Stromal cell of bone marrow (primary cell): ENCODE measurements around the gene C11orf87.

Source experiments
- DNase-seq: peaks from one replicate; pipeline ENCODE4 v3.0.0-alpha.2; 2012; ENCODE audit warnings: low read depth

Gene C11orf87

GRCh38 chr11:109421981-109422869 is at the start of gene C11orf87:
TSS of gene C11orf87 (plus strand) at chr11:109422190. CDS start at chr11:109423634, 1,444 bp downstream.
- no peak for DNase-seq

- DNase-seq, result no peak
Observed at GRCh38 chr11:109374032-109374431, 48.0 kb upstream of the C11orf87 start.

- no peak for DNase-seq
Observed at GRCh38 chr11:109374441-109374840, 47.5 kb upstream of the C11orf87 start.

- DNase-seq, result no peak
Observed at GRCh38 chr11:109377039-109377742, 44.8 kb upstream of the C11orf87 start.

GRCh38 chr11:109378034-109378433 is 44.0 kb upstream of the C11orf87 start:
- no peak for DNase-seq

- no peak for DNase-seq
Observed at GRCh38 chr11:109383306-109383705, 38.7 kb upstream of the C11orf87 start.

- DNase-seq, result no peak
Observed at GRCh38 chr11:109384873-109385272, 37.1 kb upstream of the C11orf87 start.

GRCh38 chr11:109388982-109389381 is 33.0 kb upstream of the C11orf87 start:
- no peak for DNase-seq

GRCh38 chr11:109390752-109391151 is 31.2 kb upstream of the C11orf87 start:
- no peak for DNase-seq

- no peak for DNase-seq
Observed at GRCh38 chr11:109401545-109401944, 20.4 kb upstream of the C11orf87 start.

GRCh38 chr11:109405671-109406070 is 16.3 kb upstream of the C11orf87 start:
- DNase-seq, result peak; percentile 73

- DNase-seq, result no peak
Observed at GRCh38 chr11:109416601-109417000, 5.4 kb upstream of the C11orf87 start.

GRCh38 chr11:109422870-109423465 is 978 bp downstream of the C11orf87 start:
- no peak for DNase-seq

- no peak for DNase-seq
Observed at GRCh38 chr11:109423466-109424190, 1.6 kb downstream of the C11orf87 start.

GRCh38 chr11:109424901-109425300 is 2.9 kb downstream of the C11orf87 start:
- no peak for DNase-seq

GRCh38 chr11:109425554-109425953 is 3.6 kb downstream of the C11orf87 start:
- no peak for DNase-seq

- DNase-seq, result no peak
Observed at GRCh38 chr11:109426442-109427240, 4.7 kb downstream of the C11orf87 start.

GRCh38 chr11:109432105-109432504 is 10.1 kb downstream of the C11orf87 start:
- no peak for DNase-seq

GRCh38 chr11:109433753-109434256 is 11.8 kb downstream of the C11orf87 start:
- no peak for DNase-seq

- DNase-seq, result no peak
Observed at GRCh38 chr11:109435121-109435742, 13.2 kb downstream of the C11orf87 start.

- DNase-seq, result no peak
Observed at GRCh38 chr11:109439684-109440083, 17.7 kb downstream of the C11orf87 start.
